HG03378 (cell line): ENCODE results near the gene CACHD1.

Experiments used
- ATAC-seq: cut with Tn5 transposase; IDR thresholded peaks from one replicate; pipeline ENCODE4 v1.9.1; 2021; ENCODE audit warnings: mild to moderate bottlenecking, moderate library complexity; ENCODE audit not compliant: unreplicated experiment

CACHD1 gene

DNA sequence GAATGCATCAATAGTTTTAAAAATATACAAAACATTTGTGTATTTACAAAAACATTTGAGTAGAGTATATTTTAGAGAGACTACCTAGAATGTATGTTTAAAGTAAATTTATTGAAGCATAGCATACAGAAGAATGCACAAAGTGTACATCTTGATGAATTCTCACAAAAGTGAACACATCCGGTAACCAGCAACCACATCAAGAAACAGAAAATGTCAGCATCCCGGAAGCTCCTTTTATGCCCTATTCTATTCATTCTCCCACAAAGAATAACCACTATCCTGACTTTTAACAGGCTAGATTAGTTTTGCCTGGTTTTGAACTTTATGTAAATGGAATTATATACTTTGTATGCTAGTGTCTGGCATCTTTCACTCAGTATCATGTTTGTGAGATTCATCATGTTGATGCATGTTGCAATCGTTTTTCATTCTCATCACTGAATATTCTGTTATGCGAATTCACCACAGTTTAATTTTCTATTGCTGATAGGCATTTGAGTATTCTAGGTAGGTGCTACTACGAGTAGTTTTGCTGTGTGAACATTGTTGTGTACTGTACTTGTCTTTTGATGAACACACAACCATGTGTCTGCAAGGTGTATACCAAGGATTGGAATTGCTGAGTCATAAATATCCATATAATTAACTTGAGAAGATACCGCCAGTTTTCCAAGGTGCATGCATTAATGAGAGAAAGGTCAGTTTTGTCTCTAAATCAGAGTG, 75.4 kb downstream of the CACHD1 start:
- ATAC-seq, result no peak

DNA sequence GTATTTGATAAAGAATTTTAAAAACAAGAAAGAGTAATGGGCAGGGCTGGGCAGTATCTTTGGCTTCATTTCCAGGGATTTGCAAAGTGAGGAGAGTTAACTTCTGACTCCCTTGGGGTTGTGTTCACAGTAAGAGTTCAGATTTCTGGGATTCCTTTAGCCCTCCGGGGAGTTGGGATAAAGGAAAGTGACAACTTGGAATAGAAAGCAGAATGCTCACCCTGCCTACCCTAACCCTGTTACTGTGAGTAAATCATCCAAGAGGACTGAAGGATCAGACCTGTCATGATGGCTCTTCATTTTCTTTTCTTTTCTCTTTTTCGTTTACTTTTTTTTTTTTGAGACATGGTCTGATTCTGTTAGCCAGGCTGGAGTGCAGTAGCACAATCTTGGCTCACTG, 76.1 kb downstream of the CACHD1 start:
- ATAC-seq, result no peak

DNA sequence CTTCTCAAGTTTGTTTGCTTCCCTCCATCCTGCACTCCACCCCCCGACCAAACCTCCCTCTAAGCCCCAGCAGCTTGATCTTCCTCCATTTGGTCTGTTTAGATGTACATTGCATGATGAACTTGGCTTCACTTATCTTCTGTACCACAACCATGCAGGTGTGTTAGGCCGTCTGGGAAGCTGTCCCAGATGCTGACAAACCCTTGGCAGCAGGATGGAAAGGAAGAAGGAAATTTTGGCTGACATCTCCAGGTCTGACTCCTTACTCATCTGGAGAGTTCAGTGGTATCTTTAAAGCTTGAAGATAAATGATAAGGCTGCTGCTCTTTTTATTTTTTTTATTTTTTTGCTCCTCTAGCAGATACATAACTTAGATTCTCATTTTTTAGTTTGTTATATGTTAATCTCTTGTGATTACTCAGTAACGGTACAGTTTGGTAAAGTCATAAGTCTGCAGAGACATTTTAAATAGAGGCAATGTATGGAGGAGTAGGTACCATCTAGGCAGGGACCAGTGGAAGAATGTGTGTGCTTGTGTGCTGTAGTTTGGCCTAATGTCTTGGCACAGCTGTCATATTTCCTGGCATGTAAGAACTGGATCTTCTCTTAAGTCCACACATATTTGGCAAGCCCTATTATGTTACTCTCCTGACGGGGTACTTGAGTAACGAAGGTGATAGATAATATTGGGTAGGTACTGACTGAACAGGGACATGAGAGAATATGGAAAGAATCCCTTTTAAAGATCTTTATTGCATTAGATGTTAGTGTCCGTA, 79.7 kb downstream of the CACHD1 start:
- ATAC-seq, result no peak

GRCh38 chr1:64550510-64550909, 80.6 kb downstream of the CACHD1 start:
- no peak for ATAC-seq

GRCh38 chr1:64550946-64551605, 81.1 kb downstream of the CACHD1 start:
- no peak for ATAC-seq

DNA sequence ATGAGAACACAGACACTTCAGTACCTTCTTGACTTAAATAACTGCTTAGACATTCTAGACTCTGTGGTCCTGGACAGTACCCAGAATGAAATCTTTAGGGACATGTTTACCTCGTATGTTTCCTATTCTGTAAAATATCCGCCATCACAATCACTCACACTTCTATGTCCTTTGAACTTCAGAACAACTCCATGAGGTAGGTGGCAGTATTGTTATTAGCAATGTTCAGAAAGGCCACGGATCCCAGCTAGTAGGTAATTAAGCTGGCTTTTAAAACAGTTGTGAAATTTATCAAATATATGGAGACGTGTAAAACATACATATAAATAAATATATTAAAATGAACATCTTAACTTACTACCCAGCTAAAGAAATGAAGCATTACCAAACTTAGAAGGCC, 83.4 kb downstream of the CACHD1 start:
- no peak for ATAC-seq

DNA sequence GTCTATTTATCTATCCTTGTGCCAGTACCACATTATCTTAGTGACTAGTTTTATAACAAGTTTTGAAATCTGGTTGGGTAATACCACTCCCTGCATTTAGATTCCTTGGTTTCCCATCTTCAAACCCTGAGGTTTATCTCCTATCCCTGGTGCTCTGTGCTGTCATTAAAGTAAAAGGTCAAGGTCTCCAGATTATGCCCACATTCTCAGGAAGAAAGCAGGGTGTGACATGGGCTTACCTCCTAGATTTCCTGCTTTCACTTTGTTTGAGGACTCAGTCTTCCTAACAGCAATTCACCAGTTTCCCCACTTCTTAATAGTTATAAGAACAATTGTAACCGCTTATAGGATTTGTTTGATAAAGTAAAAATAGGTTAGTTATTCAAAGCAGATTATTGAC, 86.0 kb downstream of the CACHD1 start:
- ATAC-seq, result no peak

DNA sequence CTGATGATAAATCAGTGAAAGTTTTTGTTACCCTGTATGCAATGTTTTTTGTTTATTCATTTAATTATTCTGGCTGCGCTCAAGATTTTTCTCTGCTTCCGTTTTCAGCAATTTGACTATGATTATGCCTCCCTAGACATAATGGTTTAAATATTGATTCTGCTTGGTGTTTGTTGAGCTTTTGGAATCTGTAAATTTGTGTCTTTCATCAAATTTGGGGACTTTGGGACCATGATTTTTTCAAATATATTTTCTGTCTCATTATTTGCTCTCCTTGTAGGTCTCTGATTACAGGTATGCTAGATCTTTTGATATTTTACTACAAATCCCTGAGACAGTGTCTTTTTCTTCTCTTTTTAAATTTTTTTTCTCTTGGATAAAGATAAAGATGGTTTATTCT, 92.1 kb downstream of the CACHD1 start:
- no peak for ATAC-seq

DNA sequence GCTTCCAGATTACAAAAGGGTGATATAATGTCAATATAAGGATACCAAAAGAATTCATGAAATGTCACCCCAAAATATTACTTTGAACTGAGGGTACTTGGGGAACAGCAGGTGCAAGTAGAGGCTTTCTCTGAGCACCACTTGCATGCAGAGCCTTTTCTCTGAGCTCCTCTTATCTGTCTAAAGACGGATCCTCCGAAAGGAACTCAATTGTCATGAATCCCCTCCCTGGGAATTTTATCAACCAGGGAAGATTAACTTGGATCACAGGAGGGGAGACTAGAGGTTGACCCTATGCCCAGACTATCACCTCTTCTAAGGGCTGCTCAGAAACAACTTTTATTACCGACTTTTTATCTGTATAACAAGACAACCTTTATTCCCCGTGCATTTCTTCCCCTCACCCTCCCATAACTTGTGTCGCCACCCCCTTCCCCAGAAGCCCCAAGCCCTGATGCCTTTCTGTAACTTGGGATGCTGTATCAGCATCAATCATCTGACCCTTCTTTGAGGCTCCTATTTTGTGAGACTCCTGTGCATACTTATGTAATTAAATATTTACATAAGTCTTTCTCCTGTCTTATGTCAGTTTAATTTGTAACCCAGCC, 94.1 kb downstream of the CACHD1 start:
- no peak for ATAC-seq

DNA sequence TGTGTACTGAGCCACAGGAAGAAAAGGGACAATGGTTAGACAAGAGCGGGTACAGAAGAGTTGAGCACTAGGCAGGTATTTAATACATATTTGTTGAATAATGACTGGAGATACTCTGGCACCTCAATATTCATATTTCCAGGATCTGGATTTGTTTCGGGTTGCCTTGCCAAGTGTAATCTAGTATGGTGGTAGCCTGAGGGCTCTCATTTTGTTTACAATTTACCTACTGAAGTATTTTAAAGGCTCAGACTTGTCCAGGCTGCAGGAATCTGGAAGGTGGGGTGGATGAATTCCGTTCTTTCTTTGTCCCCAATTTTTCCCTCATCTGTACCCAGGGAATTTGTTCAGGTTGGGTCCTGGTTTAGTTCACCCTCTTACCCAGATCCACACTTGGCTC, 95.0 kb downstream of the CACHD1 start:
- ATAC-seq, result no peak

- no peak for ATAC-seq
Measured at GRCh38 chr1:64567426-64568170, 97.7 kb downstream of the CACHD1 start.

DNA sequence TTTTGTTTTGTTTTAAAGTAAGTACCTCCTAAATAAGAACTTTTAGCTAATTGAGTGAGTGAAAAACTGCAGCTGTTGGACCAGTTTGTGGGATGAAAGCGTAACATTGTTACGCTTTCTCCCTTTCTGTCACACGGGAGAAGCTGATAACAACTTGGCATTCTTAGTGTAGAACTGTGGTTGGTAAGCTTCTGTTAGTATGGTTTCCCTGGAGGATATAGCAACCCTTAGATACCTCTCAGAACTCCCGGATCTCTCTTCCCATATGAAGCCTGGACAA, 98.2 kb downstream of the CACHD1 start:
- ATAC-seq, result no peak

DNA sequence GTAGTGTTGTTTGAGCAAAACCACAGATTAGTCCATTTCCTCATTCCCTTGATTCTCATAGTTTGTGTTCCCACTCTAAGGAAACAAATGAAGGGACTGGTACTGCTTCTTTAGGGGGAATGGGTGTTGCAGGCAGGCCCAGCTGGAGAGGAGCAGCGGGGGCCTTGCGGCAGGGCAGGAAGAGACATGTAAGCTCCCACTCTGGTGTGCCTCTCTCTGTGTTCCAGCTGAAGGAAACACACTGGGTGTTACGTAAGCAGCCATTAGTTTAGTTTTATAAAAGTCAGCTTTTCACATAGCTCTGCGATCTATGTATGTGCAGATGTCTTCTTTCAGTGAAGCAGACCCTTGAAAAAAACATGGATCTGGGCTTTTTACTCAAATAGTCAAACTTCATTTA, 99.5 kb downstream of the CACHD1 start:
- no peak for ATAC-seq

GRCh38 chr1:64570267-64570855, 100.4 kb downstream of the CACHD1 start:
- no peak for ATAC-seq

DNA sequence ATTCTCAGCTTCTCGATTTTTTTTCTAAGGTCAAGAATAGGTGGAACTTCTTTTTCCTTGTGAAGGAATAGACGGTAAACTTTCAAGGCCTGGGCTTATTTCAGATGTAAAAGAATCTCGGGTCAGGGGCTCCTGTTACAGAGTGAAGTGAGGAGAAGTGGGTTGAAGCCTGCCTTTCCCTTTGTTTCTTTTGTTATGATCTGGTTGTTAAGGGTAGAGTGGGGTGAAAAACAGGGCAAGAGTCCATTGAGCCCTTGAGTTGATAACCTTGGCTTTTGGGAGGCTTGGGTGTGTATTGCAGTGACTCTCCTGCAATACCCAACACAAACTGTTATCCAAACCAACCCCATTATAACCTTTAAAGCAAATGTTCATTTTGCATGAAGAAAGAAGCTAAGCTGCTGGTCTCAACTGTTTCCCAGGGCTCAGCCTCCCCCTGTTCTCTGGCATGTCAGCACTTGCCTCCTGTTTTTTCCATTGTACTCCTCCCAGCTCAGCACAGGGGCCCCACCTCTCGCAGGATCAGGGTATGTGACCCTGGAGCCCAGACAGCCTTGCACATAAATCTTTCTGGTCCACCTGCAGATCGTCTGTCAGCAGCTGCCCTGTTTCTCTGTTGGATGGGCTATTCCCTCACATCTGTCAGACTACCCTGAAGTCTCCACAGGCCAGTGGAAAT, 102.4 kb downstream of the CACHD1 start:
- ATAC-seq, result no peak

DNA sequence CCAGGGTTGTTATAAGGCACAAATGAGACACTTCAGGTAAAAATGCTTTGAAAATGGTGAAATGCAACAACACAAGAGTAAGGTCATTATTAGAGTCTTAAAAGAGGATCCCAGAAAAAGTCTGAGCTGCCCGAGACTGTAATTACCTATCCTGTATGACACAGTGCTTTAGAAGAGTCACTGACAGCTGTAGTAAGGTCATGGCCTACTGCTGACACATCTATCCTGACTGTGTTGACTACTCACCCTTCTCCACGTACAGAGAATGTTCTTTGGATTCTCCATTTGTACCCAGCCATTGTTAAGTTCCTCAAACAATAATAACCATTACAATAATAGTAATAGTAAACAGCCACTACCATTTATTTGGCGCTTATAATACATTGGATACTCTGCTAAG, 104.4 kb downstream of the CACHD1 start:
- ATAC-seq, result no peak

- ATAC-seq, result no peak
Measured at GRCh38 chr1:64575881-64576676, 106.2 kb downstream of the CACHD1 start.

DNA sequence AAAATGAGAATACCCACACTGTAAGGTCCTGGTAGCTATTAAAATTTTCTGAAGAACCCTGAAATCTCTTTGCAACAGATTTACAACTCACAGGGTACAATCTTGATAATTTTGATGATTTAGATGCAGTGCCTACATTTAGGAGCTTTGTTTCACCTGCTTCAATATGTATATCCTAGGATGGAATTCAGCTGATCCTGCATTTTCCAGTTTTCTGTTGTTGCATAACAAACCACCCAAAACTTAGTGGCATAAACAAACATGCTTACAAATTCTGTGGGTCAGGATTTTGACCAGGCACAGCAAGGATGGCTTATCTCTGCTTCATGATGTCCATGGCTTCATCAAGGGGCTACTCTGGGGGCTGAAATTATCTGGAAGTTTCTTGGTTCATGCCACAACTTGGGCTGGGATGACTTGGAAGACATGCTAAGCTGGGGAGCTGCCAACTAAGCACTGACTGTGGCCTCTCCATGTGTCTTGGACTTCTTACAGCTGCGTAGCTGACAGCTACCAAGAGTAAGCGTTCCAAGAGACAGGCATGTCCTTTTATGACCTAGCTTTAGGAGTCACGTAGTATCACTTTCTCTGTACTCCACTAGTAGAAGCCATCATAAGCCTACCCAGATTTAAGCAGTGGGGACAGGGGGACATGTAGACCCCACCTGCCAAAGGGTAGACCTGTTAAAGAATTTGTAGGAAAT, 108.5 kb downstream of the CACHD1 start:
- ATAC-seq, result no peak

GRCh38 chr1:64579767-64580166, 109.8 kb downstream of the CACHD1 start:
- ATAC-seq, result no peak
